GM12874 (cell line): ENCODE results near the gene SPANXN4.

Experiments used
- CTCF ChIP-seq: IDR thresholded peaks from 2 replicates; pipeline ENCODE4 v1.5.1; 2011; ENCODE audit warnings: low read depth, mild to moderate bottlenecking, control low read depth, low read length, moderate library complexity; ENCODE audit not compliant: insufficient read depth

The SPANXN4 gene

GRCh38 chrX:143002206-143002605 is 23.5 kb upstream of the SPANXN4 start:
- TF ChIP-seq CTCF = no peak

DNA sequence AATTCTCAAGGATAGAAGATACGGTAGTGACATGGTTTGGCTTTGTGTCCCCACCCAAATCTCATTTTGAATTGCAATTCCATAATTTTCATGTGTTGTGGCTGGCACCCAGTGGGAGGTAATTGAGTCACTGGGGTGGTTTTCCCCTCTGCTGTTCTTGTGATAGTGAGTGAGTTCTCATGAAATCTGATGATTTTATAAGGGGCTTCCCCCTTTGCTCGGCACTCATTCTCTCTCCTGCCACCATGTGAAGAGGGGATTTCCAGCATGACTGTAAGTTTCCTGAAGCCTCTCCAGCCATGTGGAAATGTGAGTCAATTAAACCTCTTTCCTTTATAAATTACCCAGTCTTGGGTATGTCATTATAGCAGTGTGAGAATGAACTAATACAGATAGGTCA is 8.5 kb upstream of the SPANXN4 start:
- TF ChIP-seq CTCF = no peak

DNA sequence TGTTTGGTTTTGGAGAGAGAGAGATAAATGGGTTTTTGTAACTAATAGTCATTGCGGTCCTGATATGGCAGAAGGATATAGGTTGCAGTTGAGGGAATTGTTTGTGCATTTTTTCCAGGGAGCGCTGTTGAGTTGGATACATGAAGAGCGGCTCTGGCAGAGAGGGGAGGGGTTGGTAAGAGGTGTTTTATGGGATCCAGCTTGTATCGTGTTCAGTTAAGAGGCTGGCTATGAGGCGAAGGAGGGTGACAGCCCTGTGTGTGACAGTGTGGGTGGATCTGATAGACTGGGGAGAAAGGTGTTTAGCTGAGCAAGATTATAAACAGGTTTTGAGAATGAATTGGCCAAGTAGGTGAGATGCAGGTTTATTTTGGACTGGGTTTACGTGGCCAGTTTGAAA is 1.5 kb downstream of the SPANXN4 start:
- TF ChIP-seq CTCF = no peak

- TF ChIP-seq CTCF = no peak
These were observed 21.8 kb downstream of the SPANXN4 start for GRCh38 chrX:143047511-143047910.

GRCh38 chrX:143058120-143058519 is 32.4 kb downstream of the SPANXN4 start:
- no peak for TF ChIP-seq CTCF

DNA sequence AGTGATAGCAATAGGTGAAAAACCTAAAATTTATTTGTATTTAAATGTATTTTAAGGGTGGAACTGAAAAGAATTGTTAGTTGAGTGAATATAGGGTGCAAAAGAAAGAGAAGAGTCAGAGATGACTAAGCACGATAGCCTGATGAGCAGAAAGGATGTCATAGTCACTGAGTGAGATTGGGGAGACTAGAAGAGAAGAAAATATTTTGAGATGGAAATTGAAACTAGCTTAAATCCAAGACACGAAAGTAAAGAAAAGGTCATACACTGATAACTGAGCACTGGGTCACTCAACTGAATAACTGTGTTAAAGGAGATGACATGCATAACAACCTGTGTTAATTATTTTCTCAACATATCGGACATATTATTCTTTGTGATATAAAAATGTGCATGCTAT is 55.5 kb downstream of the SPANXN4 start:
- no peak for TF ChIP-seq CTCF

- TF ChIP-seq CTCF = no peak
These were observed 56.8 kb downstream of the SPANXN4 start for GRCh38 chrX:143082537-143082936.
